IMR-90 (cell line): ENCODE measurements around the gene ESYT3. TPM values are rescaled to one million over a fixed set of nuclear protein-coding genes. Genes with fewer than 3 reads are reported as not detected.

Experiments used
- ATAC-seq: fragments of 200-7000 bp; cut with Tn5 transposase; 2 replicates; pipeline ENCODE4 v1.9.1; 2020; ENCODE audit warnings: low read depth, mild to moderate bottlenecking, moderate library complexity
- BruUV-seq: library from RNA; stranded (reverse); fragments of 400-500 nt; replicated peaks from 2 replicates; lab custom pipeline; 2021; lab: Mats Ljungman, UMichigan
- CTCF ChIA-PET: fragments of 300-600 bp; formaldehyde crosslinking; extraction: SDS; loops from one replicate; lab custom pipeline; 2021; ENCODE audit warnings: antibody characterized with exemption; lab: Yijun Ruan, JAX
- POLR2A ChIA-PET: fragments of 300-600 bp; sonication (Branson Sonifier 250); formaldehyde crosslinking; loops from one replicate; lab custom pipeline; 2022; ENCODE audit warnings: antibody characterized with exemption; ENCODE audit not compliant: unreplicated experiment; lab: Charles Lee
- DNase-seq: peaks from one replicate; pipeline ENCODE4 v3.0.0; 2013
- H2AFZ ChIP-seq: replicated peaks from 2 replicates; pipeline ENCODE3; 2013; ENCODE audit warnings: low read length, mild to moderate bottlenecking; ENCODE audit not compliant: poor library complexity
- H2AK5ac ChIP-seq: 2 replicates; pipeline ENCODE4 v1.6.1; 2013; ENCODE audit warnings: low read depth, low read length, inconsistent platforms
- H2AK9ac ChIP-seq: replicated peaks from 2 replicates; pipeline ENCODE3; 2013; ENCODE audit warnings: mild to moderate bottlenecking, low read depth, low read length, moderate library complexity; ENCODE audit not compliant: poor library complexity
- H2BK120ac ChIP-seq: 2 replicates; pipeline ENCODE4 v1.6.1; 2013; ENCODE audit warnings: low read depth, low read length, inconsistent platforms
- H2BK15ac ChIP-seq: 3 replicates; pipeline ENCODE4 v1.6.1; 2013; ENCODE audit warnings: low read depth, low read length, inconsistent platforms
- H2BK20ac ChIP-seq: 2 replicates; pipeline ENCODE4 v1.6.1; 2013; ENCODE audit warnings: low read depth, mild to moderate bottlenecking, inconsistent platforms, low read length, moderate library complexity
- H2BK5ac ChIP-seq: 2 replicates; pipeline ENCODE4 v1.6.1; 2013; ENCODE audit warnings: mild to moderate bottlenecking, low read depth, low read length, inconsistent platforms; ENCODE audit not compliant: poor library complexity, severe bottlenecking
- H3K14ac ChIP-seq: replicated peaks from 2 replicates; pipeline ENCODE4 v1.6.1; 2013; ENCODE audit warnings: low read depth, low read length, inconsistent platforms
- H3K18ac ChIP-seq: 2 replicates; pipeline ENCODE4 v1.6.1; 2013; ENCODE audit warnings: low read depth, low read length, control low read depth
- H3K23ac ChIP-seq: 2 replicates; pipeline ENCODE4 v1.6.1; 2013; ENCODE audit warnings: low read depth, low read length, inconsistent platforms
- H3K27ac ChIP-seq: 2 replicates; pipeline ENCODE4 v1.5.1; 2013; ENCODE audit warnings: mild to moderate bottlenecking, control low read depth, low read length; ENCODE audit not compliant: insufficient read depth
- H3K27me3 ChIP-seq: 2 replicates; pipeline ENCODE4 v1.6.1; 2013; ENCODE audit warnings: low read length; ENCODE audit not compliant: control insufficient read depth, insufficient read depth
- H3K36me3 ChIP-seq: 2 replicates; pipeline ENCODE4 v1.6.1; 2013; ENCODE audit warnings: low read length, mixed read lengths; ENCODE audit not compliant: control insufficient read depth, insufficient read depth
- H3K4ac ChIP-seq: 2 replicates; pipeline ENCODE4 v1.6.1; 2013; ENCODE audit warnings: low read depth, low read length, inconsistent platforms
- H3K4me1 ChIP-seq: 2 replicates; pipeline ENCODE4 v1.6.1; 2013; ENCODE audit warnings: low read length, mixed read lengths; ENCODE audit not compliant: control insufficient read depth, insufficient read depth
- H3K4me2 ChIP-seq: 2 replicates; pipeline ENCODE4 v1.6.1; 2013; ENCODE audit warnings: low read depth, mild to moderate bottlenecking, control low read depth, low read length, moderate library complexity
- H3K4me3 ChIP-seq: 2 replicates; pipeline ENCODE4 v1.5.1; 2013; ENCODE audit warnings: low read depth, mild to moderate bottlenecking, control low read depth, low read length, moderate library complexity; ENCODE audit not compliant: insufficient read depth
- H3K56ac ChIP-seq: 2 replicates; pipeline ENCODE4 v1.6.1; 2013; ENCODE audit warnings: low read length, inconsistent platforms; ENCODE audit not compliant: insufficient read depth; ENCODE audit errors: extremely low read depth
- H3K79me1 ChIP-seq, 2 experiments: 2 replicates each; pipeline ENCODE4 v1.6.1; 2013; ENCODE audit warnings: low read length in 2 of 2, inconsistent platforms in 1 of 2, low read depth in 1 of 2
- H3K9ac ChIP-seq: 2 replicates; pipeline ENCODE4 v1.6.1; 2013; ENCODE audit warnings: low read depth, low read length, control low read depth
- H3K9me1 ChIP-seq: 2 replicates; pipeline ENCODE4 v1.6.1; 2013; ENCODE audit warnings: low read length, inconsistent platforms; ENCODE audit not compliant: insufficient read depth
- H3K9me3 ChIP-seq: 2 replicates; pipeline ENCODE4 v1.6.1; 2013; ENCODE audit warnings: low read length; ENCODE audit not compliant: control insufficient read depth, insufficient read depth
- H4K20me1 ChIP-seq: 2 replicates; pipeline ENCODE4 v1.6.1; 2013; ENCODE audit warnings: low read length, inconsistent platforms; ENCODE audit not compliant: insufficient read depth
- H4K5ac ChIP-seq: 2 replicates; pipeline ENCODE4 v1.6.1; 2013; ENCODE audit warnings: mild to moderate bottlenecking, low read depth, low read length, control low read depth
- H4K8ac ChIP-seq, 2 experiments: 2 replicates each; pipeline ENCODE4 v1.6.1; 2013; ENCODE audit warnings: low read depth in 2 of 2, low read length in 2 of 2, control low read depth in 1 of 2, inconsistent platforms in 1 of 2
- H4K91ac ChIP-seq: 2 replicates; pipeline ENCODE4 v1.6.1; 2013; ENCODE audit warnings: low read depth, low read length, inconsistent platforms; ENCODE audit not compliant: insufficient read depth
- CEBPB ChIP-seq: IDR thresholded peaks from 2 replicates; pipeline ENCODE4 v1.6.1; 2012; ENCODE audit warnings: low read depth, low read length, improper control_type of control experiment
- CHD1 ChIP-seq: IDR thresholded peaks from 2 replicates; pipeline ENCODE4 v1.6.1; 2012; ENCODE audit warnings: low read depth, low read length, improper control_type of control experiment
- MAFK ChIP-seq: IDR thresholded peaks from 2 replicates; pipeline ENCODE4 v1.6.1; 2012; ENCODE audit warnings: low read depth, low read length, improper control_type of control experiment
- NFE2L2 ChIP-seq: fragments of 150-350 bp; IDR thresholded peaks from 2 replicates; pipeline ENCODE4 v1.6.1; 2016; ENCODE audit warnings: low read depth, mild to moderate bottlenecking, low read length
- RFX5 ChIP-seq: IDR thresholded peaks from 2 replicates; pipeline ENCODE4 v1.8.0; 2012; ENCODE audit warnings: low read depth, mild to moderate bottlenecking, low read length, moderate library complexity
- WGBS, 2 experiments: methylation state at CpG; one replicate each; pipeline versions ENCODE4 v1.1.5 to v1.1.7; 2013; ENCODE audit warnings: missing lambda C conversion rate in 2 of 2; ENCODE audit not compliant: insufficient read length in 1 of 2; ENCODE audit errors: extremely low coverage in 2 of 2; 5-methylcytosine and 5-hydroxymethylcytosine counted together
- dilution Hi-C: fragments of 300-500 bp; cut with HindIII; formaldehyde crosslinking; loops from one replicate; pipeline ENCODE4 v1.14.3; 2018; ENCODE audit warnings: low sequenced_read_pairs; ENCODE audit not compliant: unreplicated experiment
- in situ Hi-C: fragments of 300-500 bp; cut with MboI; formaldehyde crosslinking; loops from 3 replicates; pipeline ENCODE4 v1.14.3; 2019; ENCODE audit warnings: low sequenced_read_pairs, inconsistent platforms, mixed read lengths
- intact Hi-C: fragments of 100-400 bp; cut with micrococcal nuclease; formaldehyde crosslinking; loops from 2 replicates; pipeline ENCODE4 v1.10.0; 2022
- polyA plus RNA-seq, 3 experiments: library from polyadenylated mRNA; depleted of rRNA; stranded (reverse); fragments of >200 nt; gene quantifications; 2 replicates each; pipeline ENCODE4 v1.2.3, GENCODE V29; 2012; ENCODE audit warnings: low replicate concordance in 1 of 3
- total RNA-seq: library from RNA; depleted of rRNA; stranded (reverse); fragments of >200 nt; gene quantifications from 2 replicates; pipeline ENCODE4 v1.2.3, GENCODE V29; 2012

The ESYT3 gene
- total and polyA plus RNA-seq, 2 of the 4 experiments (the other 2 are of a cell fraction), result under 0.01 to 0.02 TPM

- no peaks in the 10 kb centered on the region for H4K20me1 ChIP-seq
- H2BK15ac ChIP-seq, result no peak overlapping the region
- no peak overlapping the region for H2BK5ac ChIP-seq
- H2BK120ac ChIP-seq, result no peak overlapping the region
- 80% methylated on average over 1 of the region's 2 CpGs; no CpG with 5 or more reads in 1 of the 2 experiments for WGBS, 2 experiments
- H3K4ac ChIP-seq, result no peak overlapping the region
- no peak overlapping the region for H2AK5ac ChIP-seq
- DNase-seq (no peak), ATAC-seq (no peak)
- peak overlapping the region; percentile 41 for H2AFZ ChIP-seq
- no peak overlapping the region for H2AK9ac ChIP-seq
- H3K4me1 ChIP-seq, result no peaks in the 10 kb centered on the region
- H3K23ac ChIP-seq, result no peak overlapping the region
- no peak overlapping the region for H3K56ac ChIP-seq
- H3K4me3 ChIP-seq, result no peak overlapping the region
- no peaks in the 10 kb centered on the region for H3K36me3 ChIP-seq
- H3K4me2 ChIP-seq, result no peak overlapping the region
- H3K9ac ChIP-seq, result no peak overlapping the region
- TF ChIP-seq CHD1, result no peak
- TF ChIP-seq CEBPB, result no peak
- no peak for TF ChIP-seq RFX5
- no peak for TF ChIP-seq MAFK
- no peak for TF ChIP-seq NFE2L2
- no peaks in the 10 kb centered on the region for H3K79me1 ChIP-seq
- ChIA-PET POLR2A (no interaction called here), CTCF (no interaction called here)
- H3K27ac ChIP-seq, result no peak overlapping the region
- no peak overlapping the region for H2BK20ac ChIP-seq
- no peaks in the 10 kb centered on the region for H3K9me3 ChIP-seq
- intact Hi-C loops, result no loop called here
- dilution Hi-C loops, result no loop called here
- H3K27me3 ChIP-seq, result peaks cover 13% of the 10 kb centered on the region
- in situ Hi-C loops, result no loop called here
- no peaks in the 10 kb centered on the region for H3K9me1 ChIP-seq
- no peak overlapping the region for H4K8ac ChIP-seq
- no peak overlapping the region for H4K91ac ChIP-seq
- H3K18ac ChIP-seq, result no peak overlapping the region
- BruUV-seq, result no TSS peak
- no peak overlapping the region for H4K5ac ChIP-seq
- H3K14ac ChIP-seq, result no peak overlapping the region
Observed at GRCh38 chr3:138464491-138464860, 30.1 kb downstream of the ESYT3 start.
